ENCODE measurements around the gene CELSR1.

- TF ChIP-seq CTCF (conservative IDR thresholded peaks at IDR 0.05) (no peak), EZH2 (IDR thresholded peaks at IDR 0.05; ENCODE audit: low read depth) (no peak)
These were observed 20.5 kb upstream of the CELSR1 start for GRCh38 chr22:46557736-46558480.
